ENCODE results near the gene CMIP. TPM values are rescaled to one million over a fixed set of nuclear protein-coding genes. Genes with fewer than 3 reads are reported as not detected.

CMIP gene
- total RNA-seq, 6 experiments from 2014 or later, result 12.2 to 23.0 (median 16.5) TPM

DNA sequence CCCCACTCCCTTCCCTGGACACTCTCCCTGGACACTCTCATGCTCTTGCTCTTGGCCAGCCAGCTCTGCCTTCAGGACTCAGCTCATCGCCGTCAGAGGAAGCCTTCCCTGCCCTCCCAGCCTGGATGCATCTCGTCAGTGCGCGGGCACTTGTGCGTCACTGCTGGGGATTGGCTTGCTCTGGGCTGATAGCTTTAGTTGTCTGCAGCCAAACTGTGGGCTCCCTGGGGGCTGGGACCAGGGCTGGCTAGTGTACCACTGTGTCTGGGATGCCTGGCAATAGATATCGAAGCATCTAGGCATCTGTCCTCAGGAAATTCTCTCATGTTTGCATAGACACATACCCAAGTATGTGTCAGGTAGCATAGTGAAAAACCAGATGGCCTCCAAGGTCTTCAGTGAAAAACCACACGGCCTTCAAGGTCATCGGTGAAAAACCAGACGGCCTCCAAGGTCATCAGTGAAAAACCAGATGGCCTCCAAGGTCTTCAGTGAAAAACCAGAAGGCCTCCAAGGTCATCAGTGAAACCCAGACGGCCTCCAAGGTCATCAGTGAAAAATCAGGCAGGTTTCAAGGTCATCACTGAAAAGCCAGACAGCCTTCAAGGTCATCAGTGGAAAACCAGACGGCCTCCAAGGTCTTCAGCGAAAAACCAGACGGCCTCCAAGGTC, 72.0 kb downstream of the CMIP start:
- Histone ChIP-seq H3K9me3 (no peaks in the 10 kb centered on the region), H3K36me3 (no peaks in the 10 kb centered on the region), H3K4me3 (no peak overlapping the region), H3K27me3 (no peaks in the 10 kb centered on the region), H3K4me1 (peaks cover 0 to 35% (median 20%) of the 10 kb centered on the region in 4 donors), H3K27ac (no peak overlapping the region)
- no peak for TF ChIP-seq POLR2A (IDR thresholded peaks at IDR 0.05)
- TF ChIP-seq, protein P1, sequence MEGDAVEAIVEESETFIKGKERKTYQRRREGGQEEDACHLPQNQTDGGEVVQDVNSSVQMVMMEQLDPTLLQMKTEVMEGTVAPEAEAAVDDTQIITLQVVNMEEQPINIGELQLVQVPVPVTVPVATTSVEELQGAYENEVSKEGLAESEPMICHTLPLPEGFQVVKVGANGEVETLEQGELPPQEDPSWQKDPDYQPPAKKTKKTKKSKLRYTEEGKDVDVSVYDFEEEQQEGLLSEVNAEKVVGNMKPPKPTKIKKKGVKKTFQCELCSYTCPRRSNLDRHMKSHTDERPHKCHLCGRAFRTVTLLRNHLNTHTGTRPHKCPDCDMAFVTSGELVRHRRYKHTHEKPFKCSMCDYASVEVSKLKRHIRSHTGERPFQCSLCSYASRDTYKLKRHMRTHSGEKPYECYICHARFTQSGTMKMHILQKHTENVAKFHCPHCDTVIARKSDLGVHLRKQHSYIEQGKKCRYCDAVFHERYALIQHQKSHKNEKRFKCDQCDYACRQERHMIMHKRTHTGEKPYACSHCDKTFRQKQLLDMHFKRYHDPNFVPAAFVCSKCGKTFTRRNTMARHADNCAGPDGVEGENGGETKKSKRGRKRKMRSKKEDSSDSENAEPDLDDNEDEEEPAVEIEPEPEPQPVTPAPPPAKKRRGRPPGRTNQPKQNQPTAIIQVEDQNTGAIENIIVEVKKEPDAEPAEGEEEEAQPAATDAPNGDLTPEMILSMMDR (IDR thresholded peaks at IDR 0.05), result no peak
- WGBS (ENCODE audit: insufficient coverage, low coverage, low lambda C conversion rate, missing lambda C conversion rate), result 86% methylated on average over 7 of the region's 14 CpGs
- ATAC-seq, result no peak
- DNase-seq, result peak in 1 of 3 donors; percentile 54
- intact Hi-C loops (cut with DNase I), result no loop called here

DNA sequence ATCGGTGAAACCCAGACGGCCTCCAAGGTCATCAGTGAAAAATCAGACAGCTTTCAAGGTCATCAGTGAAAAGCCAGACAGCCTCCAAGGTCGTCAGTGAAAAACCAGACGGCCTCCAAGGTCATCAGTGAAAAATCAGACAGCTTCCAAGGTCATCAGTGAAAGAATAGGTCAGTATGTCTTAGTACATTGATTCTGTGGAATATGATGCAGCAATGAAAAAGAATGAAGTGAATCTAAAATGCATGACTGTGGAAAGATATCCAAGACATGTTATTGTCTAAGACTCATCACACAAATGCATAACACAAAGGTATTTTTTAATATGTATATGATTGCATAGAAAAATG, 72.5 kb downstream of the CMIP start:
- Histone ChIP-seq H3K9me3 (no peaks in the 10 kb centered on the region), H3K27ac (no peak overlapping the region), H3K4me1 (peaks cover 0 to 35% (median 20%) of the 10 kb centered on the region in 4 donors), H3K27me3 (no peaks in the 10 kb centered on the region), H3K4me3 (no peak overlapping the region), H3K36me3 (no peaks in the 10 kb centered on the region)
- ATAC-seq (no peak), DNase-seq (no peak)
- intact Hi-C loops (cut with DNase I), result no loop called here
- WGBS (ENCODE audit: insufficient coverage, low coverage, low lambda C conversion rate, missing lambda C conversion rate), result 97% methylated on average over 4 of the region's 4 CpGs
- TF ChIP-seq POLR2A (IDR thresholded peaks at IDR 0.05), result no peak
- TF ChIP-seq, protein P1 (IDR thresholded peaks at IDR 0.05), result no peak

DNA sequence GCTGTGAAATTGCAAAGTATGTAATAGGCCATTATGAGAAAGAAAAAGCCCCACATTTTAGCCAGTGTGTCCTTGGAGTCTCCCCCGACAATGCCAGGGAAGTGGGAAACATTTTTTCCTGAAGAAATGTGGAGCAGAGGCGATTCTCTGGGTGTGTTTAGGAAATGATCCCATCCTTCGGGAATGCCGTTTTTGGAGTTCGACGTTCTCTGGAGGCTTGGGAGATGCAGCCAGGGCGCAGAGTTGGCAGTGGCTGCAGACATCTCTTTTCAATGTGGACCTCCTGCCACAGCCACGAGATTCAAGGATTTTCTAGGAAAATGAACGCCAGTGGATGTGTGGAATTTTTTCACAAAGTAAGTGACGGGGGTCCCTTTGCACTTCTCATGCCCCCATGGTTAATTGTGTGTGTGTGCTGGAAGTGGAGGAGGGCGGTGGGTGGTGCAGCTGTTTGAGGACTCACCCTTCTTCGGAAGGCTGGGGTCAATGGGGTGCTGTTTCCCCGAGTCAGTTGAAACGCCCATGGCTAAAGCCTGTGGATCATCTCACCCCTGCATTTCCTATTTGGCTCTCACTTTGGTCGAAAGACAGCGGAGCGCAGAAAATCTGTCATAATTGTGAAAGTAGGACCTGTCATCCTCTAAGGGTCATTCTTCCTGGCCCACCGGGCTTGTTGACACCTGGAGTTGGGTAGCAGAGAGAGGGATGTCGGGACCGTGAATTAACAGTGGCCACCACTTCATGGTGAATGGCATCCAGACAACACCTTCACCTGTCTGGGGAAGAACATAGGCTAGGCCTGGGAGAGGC, 73.2 kb downstream of the CMIP start:
- H3K4me1 ChIP-seq, result peaks cover 0 to 31% (median 18%) of the 10 kb centered on the region in 4 donors
- ATAC-seq, result no peak
- H3K4me3 ChIP-seq, result no peak overlapping the region
- 68% methylated on average over 11 of the region's 20 CpGs for WGBS (ENCODE audit: insufficient coverage, low coverage, low lambda C conversion rate, missing lambda C conversion rate)
- no peaks in the 10 kb centered on the region for H3K36me3 ChIP-seq
- TF ChIP-seq, protein P1 (IDR thresholded peaks at IDR 0.05), result no peak
- no peak for TF ChIP-seq POLR2A (IDR thresholded peaks at IDR 0.05)
- H3K9me3 ChIP-seq, result no peaks in the 10 kb centered on the region
- peak overlapping the region in 2 of 3 donors; percentile 17 to 51 for H3K27ac ChIP-seq
- intact Hi-C loops (cut with DNase I), result no loop called here
- H3K27me3 ChIP-seq, result no peaks in the 10 kb centered on the region
- DNase-seq, result peak in 1 of 3 donors; percentile 27

DNA sequence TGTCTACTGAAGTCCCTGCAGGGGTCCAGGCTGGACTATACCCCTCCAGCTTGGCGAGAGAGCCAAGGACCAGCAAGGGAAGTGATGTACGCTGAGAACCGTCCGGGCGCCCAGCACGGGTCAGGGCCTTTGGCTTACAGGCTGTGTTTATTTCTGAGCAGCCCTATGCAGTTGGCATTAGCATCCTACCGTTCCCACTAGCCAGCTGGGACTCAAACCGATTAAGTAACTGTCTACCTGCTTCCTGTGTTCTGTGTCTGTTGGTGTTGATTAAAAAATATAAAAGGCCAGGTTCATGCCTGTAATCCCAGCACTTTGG, 73.8 kb downstream of the CMIP start:
- peak in 1 of 3 donors; percentile 42 for DNase-seq
- Histone ChIP-seq H3K27ac (peak overlapping the region in 2 of 3 donors; percentile 17 to 51), H3K36me3 (no peaks in the 10 kb centered on the region)

More for the DNA sequence above, 73.8 kb downstream of the CMIP start:
- peak in 1 of 4 donors; percentile 4 for ATAC-seq
- H3K4me3 ChIP-seq, result no peak overlapping the region
- no peak for TF ChIP-seq POLR2A (IDR thresholded peaks at IDR 0.05)
- TF ChIP-seq, protein P1 (IDR thresholded peaks at IDR 0.05), result no peak
- 41% methylated on average over 2 of the region's 8 CpGs for WGBS (ENCODE audit: insufficient coverage, low coverage, low lambda C conversion rate, missing lambda C conversion rate)
- no peaks in the 10 kb centered on the region for H3K9me3 ChIP-seq
- no peaks in the 10 kb centered on the region for H3K27me3 ChIP-seq
- peaks cover 0 to 26% (median 13%) of the 10 kb centered on the region in 4 donors for H3K4me1 ChIP-seq
- intact Hi-C loops (cut with DNase I), result no loop called here

Measured in right lobe of liver (tissue), 6 donors.